Measurements from ENCODE around the gene TMEM176B. TPM values are rescaled to one million over a fixed set of nuclear protein-coding genes. Genes with fewer than 3 reads are reported as not detected.
A peak's percentile ranks its signal among the peaks of the same experiment; 100 is the strongest.
"Not testable (repeated sequence)": the region's sequence is repeated elsewhere in the genome, so short reads cannot be mapped to it uniquely, and the experiment has no call there.

TMEM176B gene
- polyA plus RNA-seq, 4 donors = 27.4 to 105 (median 70.6) TPM

DNA sequence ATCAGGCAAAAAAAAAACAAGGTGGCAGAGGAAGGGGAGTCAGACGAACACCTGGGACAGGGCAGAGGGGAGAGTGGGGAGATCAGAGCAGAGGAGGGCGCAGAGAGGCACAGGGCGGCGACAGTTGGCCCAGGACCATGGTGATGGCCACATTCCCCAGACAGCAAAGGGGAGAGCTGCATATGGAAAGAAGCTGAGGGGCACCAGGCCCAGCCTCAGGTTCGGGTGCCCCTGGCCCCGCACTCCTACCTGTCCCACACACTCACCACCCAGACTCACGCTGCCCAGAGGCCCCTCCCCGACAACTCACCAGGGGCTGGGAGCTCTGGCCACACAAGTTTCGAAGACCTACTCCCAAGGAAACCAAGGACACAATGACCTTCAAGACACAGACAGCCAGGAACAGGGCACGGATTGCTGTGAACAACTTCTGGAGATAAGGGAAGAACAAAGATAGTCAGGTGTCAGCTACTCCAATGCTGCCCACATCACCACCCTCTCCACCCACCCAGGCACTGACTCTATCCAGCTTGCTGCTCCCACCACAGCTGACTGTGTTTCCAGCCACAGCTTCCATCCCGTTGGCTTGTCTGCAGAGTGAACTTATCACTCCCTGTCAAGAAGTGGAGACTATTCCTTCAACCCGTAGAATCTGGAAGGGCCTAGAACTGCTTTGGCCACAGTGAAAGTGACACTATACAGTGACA, 8.3 kb downstream of the TMEM176B start:
- no peak for DNase-seq (ENCODE audit: low read depth in 4 of 4, low spot score in 3 of 4)

- DNase-seq (ENCODE audit: low read depth in 4 of 4, low spot score in 3 of 4) = no peak
Observed at GRCh38 chr7:150791304-150791703, 8.9 kb downstream of the TMEM176B start.

GRCh38 chr7:150790416-150791075, 9.6 kb downstream of the TMEM176B start:
- no peak for DNase-seq (ENCODE audit: low read depth in 4 of 4, low spot score in 3 of 4)

GRCh38 chr7:150788474-150789269, 11.5 kb downstream of the TMEM176B start:
- DNase-seq (ENCODE audit: low read depth in 4 of 4, low spot score in 3 of 4) = no peak

DNA sequence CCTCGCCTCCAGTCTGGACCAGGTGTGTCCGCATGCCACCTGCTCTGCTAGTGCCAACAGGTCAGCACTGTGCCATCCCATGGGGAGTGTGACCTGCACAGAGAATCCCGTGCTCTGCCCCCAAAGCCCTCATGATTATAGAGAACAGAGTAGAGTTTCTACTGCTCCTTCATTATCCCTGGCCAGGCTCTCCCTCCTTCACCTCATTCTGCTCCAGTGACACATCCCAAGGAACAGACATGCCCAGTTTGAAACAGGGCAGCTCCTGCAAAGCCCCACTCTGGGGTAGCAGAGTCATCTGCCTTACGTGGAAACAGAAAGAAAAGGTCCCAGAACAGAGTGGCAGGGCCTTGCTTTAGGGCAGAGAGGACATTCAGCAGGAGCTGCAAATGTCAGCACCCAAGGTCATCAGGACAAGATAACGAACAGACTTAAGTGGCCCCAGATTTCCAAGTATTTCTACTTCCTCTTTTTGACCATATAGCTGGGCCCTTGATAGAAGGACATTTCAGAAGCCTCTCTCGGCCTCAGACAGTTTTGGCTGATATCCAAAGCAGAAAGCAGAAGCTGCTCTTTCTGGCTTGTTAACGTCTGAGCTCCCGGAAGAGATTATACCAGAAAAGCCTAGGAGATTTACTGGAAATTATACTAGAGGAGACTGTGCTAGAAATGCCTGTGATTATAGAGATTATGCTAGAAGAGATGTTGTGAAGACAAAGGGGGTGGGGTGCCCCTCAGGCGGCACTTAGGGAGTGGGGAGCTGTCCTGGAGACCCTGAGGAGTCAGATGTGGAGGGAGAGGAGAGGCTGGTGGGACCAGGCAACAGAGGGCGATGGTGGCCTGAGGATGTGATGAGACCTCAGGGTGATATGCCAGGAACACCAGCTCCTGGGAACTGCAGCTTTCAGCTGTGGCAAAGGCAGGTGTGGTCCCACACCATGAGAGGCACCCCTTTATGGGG, 12.6 kb downstream of the TMEM176B start:
- DNase-seq (ENCODE audit: low read depth in 4 of 4, low spot score in 3 of 4) = no peak

DNA sequence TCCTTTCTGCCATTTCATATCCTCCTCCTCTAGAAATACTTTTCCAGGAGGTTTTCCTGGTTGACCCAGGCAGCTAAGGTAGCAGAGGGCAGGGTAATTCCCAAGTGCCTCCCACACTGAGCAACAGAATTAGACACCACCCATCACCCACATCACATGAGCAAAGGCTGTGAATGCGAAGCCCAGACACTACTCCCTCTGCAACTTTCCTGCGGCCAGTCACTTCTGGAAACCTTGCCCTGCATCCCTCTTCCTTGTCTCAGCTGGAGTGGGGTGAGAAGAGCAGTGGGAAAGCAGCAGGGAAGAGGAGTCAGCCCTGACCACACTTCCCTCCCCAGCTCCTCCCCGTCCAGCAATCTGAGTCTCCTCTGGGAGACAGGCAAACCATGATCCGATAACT, 15.2 kb downstream of the TMEM176B start:
- DNase-seq (ENCODE audit: low read depth in 4 of 4, low spot score in 3 of 4) = no peak

- DNase-seq (ENCODE audit: low read depth in 4 of 4, low spot score in 3 of 4) = no peak
Observed at GRCh38 chr7:150784120-150784736, 15.9 kb downstream of the TMEM176B start.

GRCh38 chr7:150781961-150782360, 18.2 kb downstream of the TMEM176B start:
- DNase-seq (ENCODE audit: low read depth in 4 of 4, low spot score in 3 of 4) = no peak

DNA sequence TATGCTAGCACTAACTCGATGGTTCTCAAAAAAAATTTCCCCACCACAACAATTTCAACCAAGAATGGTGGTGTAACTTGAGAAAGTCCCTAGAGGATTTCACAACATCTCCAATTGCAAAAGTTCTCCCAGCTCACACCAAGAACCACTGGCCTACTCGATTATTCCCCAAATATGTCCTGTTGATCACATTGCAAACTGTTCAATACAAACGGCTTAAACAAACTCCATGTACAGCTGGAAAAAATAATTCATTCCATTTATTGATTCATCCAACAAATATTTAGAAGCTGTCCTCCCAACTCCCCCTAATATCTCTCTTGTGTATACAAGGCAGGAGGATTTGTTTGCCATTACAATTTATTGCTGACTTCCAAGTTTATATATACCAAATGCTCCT, 19.1 kb downstream of the TMEM176B start:
- DNase-seq (ENCODE audit: low read depth in 4 of 4, low spot score in 3 of 4) = no peak

GRCh38 chr7:150780292-150780691, 19.9 kb downstream of the TMEM176B start:
- DNase-seq (ENCODE audit: low read depth in 4 of 4, low spot score in 3 of 4) = no peak

GRCh38 chr7:150778738-150779301, 21.3 kb downstream of the TMEM176B start:
- DNase-seq (ENCODE audit: low read depth in 4 of 4, low spot score in 3 of 4) = peak in 3 of 4 donors; percentile 61 to 64 (median 61)

- no peak for DNase-seq (ENCODE audit: low read depth in 4 of 4, low spot score in 3 of 4)
Observed at GRCh38 chr7:150778014-150778737, 22.0 kb downstream of the TMEM176B start.

GRCh38 chr7:150774131-150774530, 26.0 kb downstream of the TMEM176B start:
- not testable (repeated sequence) for DNase-seq (ENCODE audit: low read depth in 4 of 4, low spot score in 3 of 4)

DNA sequence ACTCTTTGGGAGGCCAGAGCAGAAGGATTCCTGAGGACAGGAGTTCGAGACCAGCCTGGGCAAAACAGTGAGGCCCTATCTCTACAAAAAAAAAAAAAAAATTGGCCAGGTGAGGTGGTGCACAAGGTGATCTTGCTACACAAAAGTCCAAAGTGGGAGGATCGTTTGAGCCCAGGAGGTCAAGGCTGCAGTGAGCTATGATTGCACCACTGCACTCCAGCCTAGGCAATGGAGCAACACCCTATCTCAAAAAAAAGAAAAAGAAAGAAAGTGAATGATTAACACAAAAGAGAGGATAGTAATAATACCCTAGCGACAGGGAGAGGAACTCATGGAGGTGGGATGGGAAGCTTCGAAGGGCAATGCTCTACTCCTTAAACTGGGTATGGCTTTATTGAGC, 30.4 kb downstream of the TMEM176B start:
- no peak for DNase-seq (ENCODE audit: low read depth in 4 of 4, low spot score in 3 of 4)

DNA sequence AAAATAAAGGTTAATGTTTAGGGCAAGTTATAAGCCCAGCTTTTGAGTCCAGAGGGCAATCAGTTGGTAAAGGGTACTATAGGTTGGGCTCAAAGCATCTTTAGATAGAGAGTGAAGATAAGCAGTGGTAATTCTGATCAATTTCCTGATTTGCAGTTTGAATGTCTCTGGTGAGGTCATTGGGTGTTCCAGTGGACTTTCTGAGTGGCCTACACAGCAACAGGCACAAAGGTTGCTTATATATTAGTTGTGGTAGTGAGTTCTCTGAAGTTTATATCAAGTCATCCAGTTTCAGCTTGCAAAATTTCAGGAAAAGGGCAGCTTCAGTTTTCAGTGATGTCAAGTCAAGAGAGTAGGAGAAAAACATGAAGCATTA, 33.8 kb downstream of the TMEM176B start:
- DNase-seq (ENCODE audit: low read depth in 4 of 4, low spot score in 3 of 4) = no peak

DNA sequence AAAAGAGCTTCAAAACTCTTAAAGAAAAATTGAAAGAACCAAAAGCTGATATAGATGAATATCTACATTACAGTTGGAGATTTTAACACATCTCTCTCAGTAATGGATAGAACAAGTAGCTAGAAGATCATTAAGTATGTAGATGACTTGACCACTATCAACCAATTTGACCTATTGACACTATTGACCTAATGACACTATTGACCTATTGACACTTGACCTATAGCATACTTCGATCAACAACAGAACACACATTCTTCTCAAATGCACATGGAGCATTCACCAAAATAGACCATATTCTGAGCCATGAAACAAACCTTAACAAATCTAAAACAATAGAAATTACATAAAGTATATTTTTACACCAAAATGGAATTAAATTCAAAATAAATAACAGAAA, 40.7 kb downstream of the TMEM176B start:
- DNase-seq (ENCODE audit: low read depth in 4 of 4, low spot score in 3 of 4) = no peak

GRCh38 chr7:150756858-150757257, 43.3 kb downstream of the TMEM176B start:
- no peak for DNase-seq (ENCODE audit: low read depth in 4 of 4, low spot score in 3 of 4)

DNA sequence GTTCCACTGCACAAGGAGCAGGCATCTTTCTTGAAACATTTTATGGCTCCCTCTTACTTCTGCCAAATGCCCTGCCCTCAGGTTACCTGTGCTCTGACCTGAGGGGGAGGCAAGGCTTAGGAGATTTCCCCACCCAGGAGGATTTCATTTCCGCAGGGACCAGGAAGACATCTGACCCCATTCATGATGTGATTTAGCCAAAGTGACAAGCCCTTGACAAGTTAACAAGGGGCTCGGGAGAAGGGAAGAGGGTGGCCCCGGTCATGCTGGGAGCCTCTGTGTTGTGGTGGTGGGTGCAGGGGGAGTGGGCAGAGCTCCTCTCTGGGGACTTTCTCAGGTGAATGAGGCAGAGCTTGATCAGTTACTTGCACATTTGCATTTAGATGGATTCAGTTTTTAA, 44.0 kb downstream of the TMEM176B start:
- DNase-seq (ENCODE audit: low read depth in 4 of 4, low spot score in 3 of 4) = no peak

DNA sequence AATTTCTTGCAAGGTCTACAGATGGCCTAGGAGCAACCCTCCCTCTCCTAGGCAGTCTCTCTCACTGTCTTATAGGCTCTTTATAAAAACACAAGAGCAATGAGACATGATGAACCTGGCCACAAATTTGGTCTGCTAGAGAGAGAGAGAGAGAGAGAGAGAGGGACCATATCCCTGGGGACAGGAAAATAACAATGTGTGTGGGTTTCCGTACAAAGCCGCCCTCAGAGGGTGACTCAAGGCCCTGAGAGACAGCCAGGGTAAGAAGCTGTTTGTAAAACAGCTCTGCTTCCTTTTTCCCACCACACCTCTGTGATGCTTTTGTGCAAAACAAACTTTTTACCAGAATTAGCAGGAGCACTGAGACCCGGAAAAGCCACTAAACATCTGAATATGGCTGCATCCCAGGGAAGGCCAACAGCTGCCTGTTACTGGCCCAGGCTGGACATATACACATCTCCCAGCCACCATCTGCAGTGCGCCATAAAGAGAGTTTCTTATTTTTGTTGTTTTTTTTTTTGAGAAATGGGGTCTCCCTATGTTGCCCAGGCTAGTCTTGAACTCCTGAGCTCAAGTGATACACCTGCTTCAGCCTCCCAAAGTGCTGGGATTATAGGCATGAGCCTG, 44.6 kb downstream of the TMEM176B start:
- DNase-seq (ENCODE audit: low read depth in 4 of 4, low spot score in 3 of 4) = no peak

All from left renal pelvis (tissue), 4 donors.